MM.1S (cell line): Measurements from ENCODE around the gene PIGN.

Source experiments
- CTCF ChIP-seq: fragments of 300-600 bp; sonication (generic); IDR thresholded peaks from 2 replicates; pipeline ENCODE4 v1.5.1; 2016; ENCODE audit warnings: antibody characterized with exemption, low read length, mixed read lengths
- EZH2 ChIP-seq: fragments of 300-600 bp; sonication (generic); optimal IDR thresholded peaks from 2 replicates; pipeline ENCODE3; 2017; ENCODE audit warnings: low read depth, mild to moderate bottlenecking, antibody characterized with exemption, low read length, mixed read lengths
- EZH2phosphoT487 ChIP-seq: fragments of 300-600 bp; sonication (generic); IDR thresholded peaks from 2 replicates; pipeline ENCODE4 v1.6.1; 2018; ENCODE audit warnings: antibody characterized with exemption, low read length

GRCh38 chr18:62189208-62189607, 2.4 kb upstream of the PIGN start:
- no peak for TF ChIP-seq CTCF
- TF ChIP-seq EZH2: no peak
- TF ChIP-seq EZH2phosphoT487: no peak
